Stomach smooth muscle (tissue), 2 donors: ENCODE measurements around the gene SIGLEC8.
"Not testable (repeated sequence)": the region's sequence is repeated elsewhere in the genome, so short reads cannot be mapped to it uniquely, and the experiment has no call there.

Source experiments
- H3K27ac ChIP-seq: one replicate; pipeline ENCODE4 v1.7.0; 2013; ENCODE audit warnings: mild to moderate bottlenecking, low read length, inconsistent platforms
- H3K27me3 ChIP-seq, 2 donors: one replicate each; pipeline ENCODE4 v1.7.0; 2013; ENCODE audit warnings: low read length in 2 of 2; ENCODE audit not compliant: insufficient read depth in 2 of 2, control insufficient read depth in 1 of 2
- H3K36me3 ChIP-seq, 2 donors: one replicate each; pipeline ENCODE4 v1.7.0; 2013; ENCODE audit warnings: low read length in 2 of 2; ENCODE audit not compliant: control insufficient read depth in 2 of 2, insufficient read depth in 2 of 2
- H3K4me1 ChIP-seq: one replicate; pipeline ENCODE4 v1.7.0; 2013; ENCODE audit warnings: low read length; ENCODE audit not compliant: control insufficient read depth, insufficient read depth
- H3K4me3 ChIP-seq, 2 donors: one replicate each; pipeline ENCODE4 v1.7.0; 2013; ENCODE audit warnings: low read length in 2 of 2
- H3K9ac ChIP-seq, 2 donors: one replicate each; pipeline ENCODE4 v1.7.0; 2013; ENCODE audit warnings: low read length in 2 of 2, mild to moderate bottlenecking in 1 of 2
- H3K9me3 ChIP-seq, 2 donors: one replicate each; pipeline ENCODE4 v1.7.0; 2013; ENCODE audit warnings: low read length in 2 of 2; ENCODE audit not compliant: control insufficient read depth in 2 of 2
- donor health status: healthy.
- donor health status: Pancreatic carcinoma.

Gene SIGLEC8

GRCh38 chr19:51421229-51422052 lies 36.8 kb downstream of the SIGLEC8 start:
- H3K27ac ChIP-seq, result no peak overlapping the region
- peaks cover 3 to 15% of the 10 kb centered on the region in 2 donors for H3K27me3 ChIP-seq
- no peak overlapping the region for H3K4me3 ChIP-seq
- H3K9ac ChIP-seq, result no peak overlapping the region
- H3K4me1 ChIP-seq, result no peaks in the 10 kb centered on the region
- no peaks in the 10 kb centered on the region for H3K9me3 ChIP-seq
- no peaks in the 10 kb centered on the region for H3K36me3 ChIP-seq

GRCh38 chr19:51420511-51420910 lies 37.7 kb downstream of the SIGLEC8 start:
- H3K4me3 ChIP-seq, H3K36me3 ChIP-seq, H3K9me3 ChIP-seq, H3K4me1 ChIP-seq, H3K9ac ChIP-seq, H3K27ac ChIP-seq: not testable (repeated sequence)
- H3K27me3 ChIP-seq, result peaks cover 3 to 11% of the 10 kb centered on the region in 2 donors

GRCh38 chr19:51418707-51419106 lies 39.5 kb downstream of the SIGLEC8 start:
- no peaks in the 10 kb centered on the region for H3K4me1 ChIP-seq
- peaks cover 3 to 14% of the 10 kb centered on the region in 2 donors for H3K27me3 ChIP-seq
- H3K36me3 ChIP-seq, result no peaks in the 10 kb centered on the region
- no peak overlapping the region for H3K27ac ChIP-seq
- H3K9me3 ChIP-seq, result no peaks in the 10 kb centered on the region
- H3K9ac ChIP-seq, result no peak overlapping the region
- no peak overlapping the region for H3K4me3 ChIP-seq

GRCh38 chr19:51417810-51418157 lies 40.5 kb downstream of the SIGLEC8 start:
- Histone ChIP-seq H3K9me3 (no peaks in the 10 kb centered on the region), H3K36me3 (no peaks in the 10 kb centered on the region), H3K27ac (no peak overlapping the region), H3K4me1 (no peaks in the 10 kb centered on the region), H3K9ac (no peak overlapping the region), H3K27me3 (peaks cover 3 to 14% of the 10 kb centered on the region in 2 donors), H3K4me3 (no peak overlapping the region)

GRCh38 chr19:51417107-51417809 lies 41.0 kb downstream of the SIGLEC8 start, which contains the start of gene SIGLEC10:
Gene SIGLEC10, minus strand, starts transcription at chr19:51417642. Its CDS starts 61 bp downstream, at chr19:51417581.
- Histone ChIP-seq H3K4me3 (no peak within 1 kb of the TSS), H3K27ac (no peak within 1 kb of the TSS), H3K27me3 (peaks cover 3 to 14% of the 10 kb centered on the region in 2 donors), H3K36me3 (no peaks in the 10 kb centered on the region), H3K9me3 (no peaks in the 10 kb centered on the region), H3K9ac (no peak within 1 kb of the TSS), H3K4me1 (no peaks in the 10 kb centered on the region)

GRCh38 chr19:51416422-51416821 lies 41.8 kb downstream of the SIGLEC8 start:
- not testable (repeated sequence) for H3K4me3 ChIP-seq, H3K9ac ChIP-seq
- H3K27me3 ChIP-seq, result peaks cover 3 to 12% of the 10 kb centered on the region in 2 donors

GRCh38 chr19:51415187-51415586 lies 43.1 kb downstream of the SIGLEC8 start:
- Histone ChIP-seq H3K36me3 (no peaks in the 10 kb centered on the region), H3K27ac (no peak overlapping the region), H3K9ac (no peak overlapping the region), H3K4me1 (no peaks in the 10 kb centered on the region), H3K9me3 (no peaks in the 10 kb centered on the region), H3K27me3 (peaks cover 4 to 7% of the 10 kb centered on the region in 2 donors), H3K4me3 (no peak overlapping the region)

More at GRCh38 chr19:51416422-51416821, 41.8 kb downstream of the SIGLEC8 start:
- H3K36me3 ChIP-seq, H3K4me1 ChIP-seq, H3K9me3 ChIP-seq, H3K27ac ChIP-seq: not testable (repeated sequence)

- no peak overlapping the region for H3K27ac ChIP-seq
- H3K27me3 ChIP-seq, result peaks cover 2 to 4% of the 10 kb centered on the region in 2 donors
- H3K4me3 ChIP-seq, result no peak overlapping the region
- H3K4me1 ChIP-seq, result no peaks in the 10 kb centered on the region
- no peak overlapping the region for H3K9ac ChIP-seq
- peaks cover 0 to 2% of the 10 kb centered on the region in 2 donors for H3K9me3 ChIP-seq
- no peaks in the 10 kb centered on the region for H3K36me3 ChIP-seq
Measured at GRCh38 chr19:51410950-51411748, 47.1 kb downstream of the SIGLEC8 start.

GRCh38 chr19:51407511-51408131 lies 50.6 kb downstream of the SIGLEC8 start:
- H3K9ac ChIP-seq, result no peak overlapping the region
- no peaks in the 10 kb centered on the region for H3K36me3 ChIP-seq
- H3K27me3 ChIP-seq, result peaks cover 0 to 4% of the 10 kb centered on the region in 2 donors
- H3K9me3 ChIP-seq, result peaks cover 0 to 3% of the 10 kb centered on the region in 2 donors
- H3K27ac ChIP-seq, result no peak overlapping the region
- H3K4me3 ChIP-seq, result no peak overlapping the region
- no peaks in the 10 kb centered on the region for H3K4me1 ChIP-seq

- Histone ChIP-seq H3K4me1 (no peaks in the 10 kb centered on the region), H3K36me3 (no peaks in the 10 kb centered on the region), H3K9ac (no peak overlapping the region), H3K9me3 (peaks cover 4 to 9% of the 10 kb centered on the region in 2 donors), H3K27ac (no peak overlapping the region), H3K27me3 (no peaks in the 10 kb centered on the region), H3K4me3 (no peak overlapping the region)
Measured at GRCh38 chr19:51402117-51402516, 56.1 kb downstream of the SIGLEC8 start.
